ENCODE data around the gene TULP4.
"Not testable (repeated sequence)": the region's sequence is repeated elsewhere in the genome, so short reads cannot be mapped to it uniquely, and the experiment has no call there.

The TULP4 gene

GRCh38 chr6:158431036-158431435 lies 118.8 kb downstream of the TULP4 start:
- no peak for DNase-seq

DNA sequence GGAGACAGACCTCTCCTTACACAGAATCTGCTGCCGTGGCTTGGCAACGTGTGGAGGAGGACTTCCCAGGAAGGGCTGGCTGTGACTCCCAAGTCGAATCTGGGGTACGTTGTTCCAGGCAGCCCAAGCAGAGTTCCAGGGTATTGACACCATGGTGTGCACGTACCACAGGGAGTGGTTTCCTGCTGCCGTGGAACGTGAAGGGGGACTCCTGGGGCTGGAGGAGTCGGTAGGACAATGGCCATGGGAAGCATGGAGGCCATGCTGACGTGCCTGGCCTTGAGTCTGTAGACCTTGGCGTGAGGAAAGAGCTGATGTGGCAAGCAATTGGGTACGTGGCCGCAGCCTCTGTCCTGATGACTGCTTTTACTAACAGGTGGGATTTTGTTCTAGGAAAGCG lies 119.3 kb downstream of the TULP4 start:
- DNase-seq = no peak

DNA sequence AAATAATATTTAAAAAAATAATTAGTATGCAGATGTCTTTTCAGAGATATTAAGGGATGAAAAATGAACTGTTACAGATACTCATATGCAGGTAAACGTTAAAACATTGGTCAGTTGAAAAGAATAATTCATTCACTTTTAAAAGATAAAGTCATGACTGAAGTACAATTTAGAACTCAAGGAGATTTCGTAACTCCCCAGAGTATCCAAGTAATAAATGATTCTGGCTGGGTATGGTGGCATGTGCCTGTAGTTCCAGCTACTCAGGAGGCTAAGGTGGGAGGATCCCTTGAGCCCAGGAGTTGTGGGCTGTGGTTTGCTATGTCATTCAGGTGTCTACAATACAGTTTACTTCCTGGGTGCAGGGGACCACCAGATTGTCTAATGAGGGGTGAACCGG lies 125.3 kb downstream of the TULP4 start:
- DNase-seq = no peak

DNA sequence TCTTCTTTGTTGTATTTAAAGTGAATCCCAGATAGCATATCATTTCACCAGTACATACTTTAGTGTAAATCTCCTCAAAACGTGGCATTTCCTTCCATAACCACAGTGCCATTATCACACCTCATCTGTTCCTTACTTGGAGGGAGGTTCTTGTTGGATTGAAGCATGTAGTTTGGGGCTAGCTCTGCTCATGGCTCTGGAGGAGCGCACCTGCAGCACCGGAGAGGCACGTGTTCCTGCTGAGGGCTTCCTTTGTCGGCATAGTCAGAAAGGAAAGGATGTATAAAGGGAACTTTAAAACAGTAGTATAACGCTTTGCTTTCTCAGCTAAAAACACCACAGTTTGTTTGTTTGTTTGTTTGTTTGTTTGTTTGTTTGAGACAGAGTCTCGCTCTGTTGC lies 126.0 kb downstream of the TULP4 start:
- no peak for DNase-seq

DNA sequence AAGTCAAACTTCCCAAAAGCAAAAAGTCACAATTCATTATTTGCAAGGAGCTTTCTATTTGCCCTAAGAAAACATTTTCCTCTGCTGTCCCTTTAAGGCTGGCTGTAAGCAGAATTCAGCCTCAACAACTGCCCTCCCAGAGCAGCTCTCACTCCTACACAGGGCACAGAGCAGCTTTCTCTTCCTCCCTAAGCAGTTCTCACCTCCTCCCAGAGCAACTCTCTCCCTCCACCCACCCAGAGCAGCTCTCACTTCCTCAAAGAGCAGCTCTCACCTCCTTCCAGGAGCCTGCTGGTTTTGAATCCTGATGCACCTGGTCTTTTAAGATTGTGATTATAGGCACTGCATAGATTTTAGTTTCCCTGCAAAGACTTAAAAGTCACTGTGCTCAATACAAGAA lies 127.0 kb downstream of the TULP4 start:
- DNase-seq = no peak

DNA sequence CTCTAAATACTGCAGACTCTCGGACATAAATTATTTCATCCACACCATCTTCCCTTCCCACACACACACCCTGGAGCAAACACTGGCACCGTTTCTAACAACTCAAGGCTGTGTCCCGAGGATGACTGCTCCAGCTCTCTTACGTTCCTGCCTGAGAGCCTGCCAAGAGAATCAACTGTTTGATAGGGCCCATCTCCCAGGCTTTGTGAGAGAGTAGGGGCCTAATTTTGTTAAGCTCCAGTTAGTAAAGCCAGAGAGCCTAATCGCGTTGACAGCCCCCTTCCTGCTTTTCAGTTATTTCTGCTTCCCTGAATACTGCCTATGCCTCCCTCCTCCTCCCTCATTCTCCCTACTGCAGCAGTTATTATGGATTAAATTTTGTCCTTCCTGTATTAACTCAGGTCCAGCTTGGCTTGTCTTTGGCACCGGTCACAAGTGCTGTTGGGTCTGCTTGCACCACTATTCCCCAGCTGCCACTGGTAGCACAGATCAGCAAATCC lies 129.5 kb downstream of the TULP4 start:
- no peak for DNase-seq

DNA sequence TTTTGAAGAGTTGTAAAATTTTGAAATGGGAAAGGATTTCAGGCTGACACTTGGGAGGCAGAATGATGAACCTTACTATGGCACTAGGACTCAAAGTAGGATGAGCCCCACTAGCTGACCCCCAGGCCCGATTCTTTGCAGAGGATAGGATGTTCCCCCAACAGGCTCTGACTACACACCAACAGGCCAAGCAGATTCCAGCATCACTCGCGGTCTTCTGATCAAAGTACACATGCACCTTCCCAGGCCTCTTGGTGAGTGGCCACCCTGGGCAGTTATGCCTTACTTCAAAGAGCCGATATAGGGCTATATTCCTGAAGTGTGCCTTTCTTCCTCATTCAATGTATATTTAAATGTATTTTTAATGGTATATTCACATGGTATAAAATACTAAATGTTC lies 130.0 kb downstream of the TULP4 start:
- no peak for DNase-seq

- no peak for DNase-seq
Observed at GRCh38 chr6:158445426-158446085, 133.3 kb downstream of the TULP4 start.

DNA sequence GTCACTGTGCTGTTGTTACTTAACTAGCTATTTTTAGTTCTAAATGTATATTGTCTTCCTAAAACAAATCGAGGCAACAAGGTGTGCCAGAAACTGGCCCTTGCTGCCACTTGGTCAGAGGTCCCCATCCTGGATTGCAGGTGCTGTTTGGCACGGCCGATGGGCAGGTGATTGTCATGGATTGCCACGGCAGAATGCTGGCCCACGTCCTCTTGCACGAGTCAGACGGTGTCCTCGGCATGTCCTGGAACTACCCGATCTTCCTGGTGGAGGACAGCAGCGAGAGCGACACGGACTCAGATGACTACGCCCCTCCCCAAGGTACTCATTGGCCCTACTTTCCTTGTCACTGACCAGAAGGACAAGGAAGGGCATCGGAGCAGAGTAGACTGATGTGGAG lies 136.6 kb downstream of the TULP4 start:
- no peak for DNase-seq

DNA sequence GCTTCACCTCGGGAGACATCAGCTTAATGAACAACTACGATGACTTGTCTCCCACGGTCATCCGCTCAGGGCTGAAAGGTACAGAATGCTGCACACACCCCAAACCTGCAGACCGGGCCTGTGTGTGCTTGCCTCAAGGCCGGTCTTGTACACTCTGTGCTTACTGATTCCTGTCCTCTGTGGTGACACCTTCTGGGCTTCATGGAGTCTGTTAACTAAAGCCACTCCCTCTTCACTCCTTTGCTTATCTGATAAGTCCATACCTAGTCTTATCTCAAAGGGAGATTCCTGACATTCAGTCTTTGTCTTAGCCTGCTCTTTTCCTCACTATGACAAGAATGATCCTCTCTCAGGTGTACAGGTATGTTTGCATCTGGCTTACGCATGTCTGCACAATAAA lies 139.9 kb downstream of the TULP4 start:
- DNase-seq = no peak

GRCh38 chr6:158457131-158457530 lies 144.9 kb downstream of the TULP4 start:
- DNase-seq = no peak

- DNase-seq = no peak
Observed at GRCh38 chr6:158457616-158458278, 145.5 kb downstream of the TULP4 start.

DNA sequence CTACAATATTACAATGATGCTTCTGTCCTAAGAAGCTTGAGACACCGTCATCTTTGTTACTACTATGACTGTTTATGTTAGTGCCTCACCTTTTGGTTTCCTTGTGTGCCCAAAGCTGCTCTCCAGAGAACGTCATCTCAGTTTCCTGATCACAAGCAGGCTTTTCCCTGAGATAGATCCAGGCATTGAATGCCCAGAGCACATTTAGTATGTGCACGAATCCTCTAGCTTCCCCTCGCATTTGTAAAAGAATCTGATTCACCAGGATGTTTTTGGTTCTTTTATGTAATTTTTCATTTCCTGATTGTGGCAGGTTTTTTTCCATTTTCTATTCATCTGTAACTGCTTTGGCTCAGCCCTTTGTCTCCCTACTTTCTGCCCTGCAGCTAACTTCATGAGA lies 147.5 kb downstream of the TULP4 start:
- DNase-seq = no peak

GRCh38 chr6:158460602-158461169 lies 148.4 kb downstream of the TULP4 start:
- no peak for DNase-seq

- no peak for DNase-seq
Observed at GRCh38 chr6:158461954-158462353, 149.7 kb downstream of the TULP4 start.

GRCh38 chr6:158464483-158464882 lies 152.2 kb downstream of the TULP4 start:
- DNase-seq = no peak

DNA sequence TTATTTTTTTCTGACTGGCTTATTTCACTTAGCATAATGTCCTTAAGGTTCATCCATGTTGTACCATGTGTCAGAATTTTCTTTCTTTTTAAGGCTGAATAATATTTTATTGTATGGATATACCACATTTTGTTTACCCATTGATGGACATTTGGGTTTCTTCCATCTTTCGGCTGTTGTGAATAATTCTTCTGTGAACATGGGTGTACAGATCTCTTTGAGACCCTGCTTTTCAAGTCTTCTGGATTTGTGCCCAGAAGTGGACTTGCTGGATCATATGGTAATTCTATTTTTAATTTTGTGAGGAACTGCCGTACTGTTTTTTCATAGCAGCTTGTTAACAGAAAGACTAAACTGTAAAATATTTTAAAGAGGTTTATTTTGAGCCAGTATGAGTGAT lies 153.0 kb downstream of the TULP4 start:
- no peak for DNase-seq

DNA sequence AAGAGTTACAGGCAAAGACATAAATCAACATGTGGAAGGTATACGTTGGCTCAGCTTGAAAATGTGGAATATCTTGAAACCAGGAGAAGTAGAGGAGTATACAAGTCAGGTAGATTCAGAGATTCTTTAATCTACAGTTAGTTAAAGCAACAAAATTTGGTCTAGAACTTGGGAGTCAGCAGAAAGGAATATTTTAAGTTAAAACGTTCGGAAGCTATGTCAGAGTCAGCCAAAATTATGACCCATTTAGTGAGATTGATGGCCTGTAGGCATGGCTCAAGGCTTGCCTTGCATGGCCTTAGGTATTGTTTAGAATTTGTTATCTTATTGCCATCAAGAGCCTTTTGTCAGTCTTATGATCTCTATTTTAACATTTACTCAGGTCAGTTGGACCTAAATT lies 153.5 kb downstream of the TULP4 start:
- DNase-seq = no peak

DNA sequence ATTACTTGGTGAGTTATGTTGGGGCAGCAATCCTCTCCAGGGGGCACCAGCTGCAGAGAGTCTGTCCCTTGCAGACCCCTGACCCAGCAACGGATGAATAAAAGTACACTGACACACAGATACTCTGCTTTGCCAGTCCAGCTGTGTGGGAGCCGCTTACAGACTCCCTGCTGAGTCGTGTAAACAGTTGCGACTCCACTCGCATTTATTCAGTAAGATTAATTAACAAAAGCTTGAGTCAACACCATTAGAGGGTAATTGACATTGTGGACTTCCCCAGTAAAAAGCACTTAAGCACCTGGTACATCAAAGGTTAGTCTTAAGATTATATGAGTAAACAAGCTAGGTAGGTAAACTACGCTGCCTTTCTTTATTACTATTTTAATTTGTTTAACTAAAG lies 155.7 kb downstream of the TULP4 start:
- DNase-seq = no peak

DNA sequence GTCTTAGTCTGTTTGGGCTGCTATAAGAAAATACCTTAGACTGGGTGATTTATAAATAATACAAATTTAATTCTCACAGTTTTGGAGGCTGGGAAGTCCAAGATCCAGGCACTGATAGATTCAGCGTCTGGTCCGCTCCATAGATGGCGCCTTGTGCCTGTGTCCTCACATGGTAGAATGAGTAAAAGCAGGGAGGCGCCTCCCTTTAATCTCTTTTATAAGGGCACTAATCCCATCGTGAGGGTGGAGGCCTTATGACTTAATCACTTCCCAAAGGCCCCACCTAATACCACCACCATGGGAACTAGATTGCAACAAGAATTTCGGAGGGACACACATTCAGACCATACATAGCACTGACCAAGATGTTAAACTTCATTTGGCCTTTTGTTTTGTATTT lies 156.4 kb downstream of the TULP4 start:
- no peak for DNase-seq

DNA sequence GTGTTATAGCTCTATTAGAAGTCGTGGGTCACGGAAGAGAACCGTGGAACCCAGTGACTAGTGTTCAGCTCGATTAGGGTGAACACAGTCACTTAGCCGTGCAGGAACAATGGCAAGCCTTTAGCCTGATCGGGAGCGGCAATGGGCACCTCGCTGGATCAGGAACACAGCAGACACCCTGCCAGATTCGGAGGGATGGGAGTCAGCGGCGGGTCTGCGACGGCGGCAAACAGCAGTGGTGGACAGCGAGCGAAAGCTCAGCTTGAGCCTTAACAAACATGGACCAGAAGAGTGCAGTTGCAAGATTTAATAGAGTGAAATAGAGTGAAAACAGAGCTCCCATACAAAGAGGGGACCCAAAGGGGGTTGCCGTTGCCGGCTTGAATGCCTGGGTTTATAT lies 157.8 kb downstream of the TULP4 start:
- not testable (repeated sequence) for DNase-seq

- DNase-seq = no peak
Observed at GRCh38 chr6:158471339-158471738, 159.1 kb downstream of the TULP4 start.

DNA sequence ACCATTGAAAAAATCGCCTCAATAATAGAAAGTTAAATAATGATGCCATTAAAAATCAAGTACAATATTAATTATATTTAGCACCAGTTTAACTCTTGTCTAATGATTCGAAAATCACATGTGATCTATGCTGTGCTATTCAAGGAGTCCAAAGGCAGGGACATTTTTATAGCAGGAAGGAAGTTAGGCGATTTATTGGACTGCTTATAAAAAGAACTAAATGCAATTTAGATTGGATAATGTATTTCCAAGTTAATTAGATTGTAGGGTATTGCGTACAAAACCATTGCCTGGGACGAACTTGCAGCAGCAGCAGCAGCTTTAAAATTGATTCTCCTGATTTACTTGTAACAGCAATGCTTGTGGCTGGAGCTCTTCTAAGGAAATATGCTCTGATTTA lies 160.2 kb downstream of the TULP4 start:
- DNase-seq = no peak

DNA sequence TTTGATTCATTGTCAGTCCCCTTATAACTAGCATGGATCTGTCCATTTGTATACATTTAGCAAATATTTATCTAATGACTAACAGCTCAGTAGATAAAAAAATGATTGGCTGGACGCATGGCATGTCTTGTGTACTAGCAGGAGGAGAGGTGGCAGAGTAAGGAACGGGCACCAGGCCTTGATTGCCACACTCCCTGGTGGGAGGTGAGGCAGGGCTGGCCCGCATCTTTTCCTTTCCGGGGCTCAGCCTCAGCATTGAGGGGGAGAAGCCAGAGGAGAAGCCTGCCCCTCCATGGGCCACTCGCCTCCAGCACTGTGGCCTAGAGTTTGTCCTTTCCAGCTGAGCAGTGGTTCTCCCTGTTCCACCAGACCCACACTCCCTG lies 162.7 kb downstream of the TULP4 start:
- DNase-seq = no peak
